Left cardiac atrium (tissue), 4 donors: ENCODE measurements around the gene NCR1. TPM values are rescaled to one million over a fixed set of nuclear protein-coding genes. Genes with fewer than 3 reads are reported as not detected.
"Not testable (repeated sequence)": the region's sequence is repeated elsewhere in the genome, so short reads cannot be mapped to it uniquely, and the experiment has no call there.

Experiments used
- ATAC-seq, 2 donors: fragments of 200-7000 bp; cut with Tn5 transposase; one replicate each; pipeline ENCODE4 v1.9.1; 2020; ENCODE audit warnings: mild to moderate bottlenecking in 2 of 2, moderate library complexity in 2 of 2
- DNase-seq: peaks from one replicate; pipeline ENCODE4 v3.0.0-alpha.2; 2020
- intact Hi-C, 2 donors: fragments of 100-400 bp; cut with DNase I; formaldehyde crosslinking; loops; one replicate each; pipeline versions ENCODE4 v1.14.1 to v1.15.1; 2022 to 2023
- total RNA-seq, 2 donors: library from RNA; stranded (reverse); fragmentation: NEBNext Ultra II Directional; extraction: Animal tissue kit (Norgen Biotek cat#: 25700); gene quantifications; one replicate each; pipeline ENCODE4 v1.2.1, GENCODE V29; 2021
- donor health status: DM: no; HTN: yes; CAD: no.
- donor health status: DM: no; HTN: yes; CAD: no; lungs with severe emphysema.
- donor health status: DM: yes; HTN: yes; CAD: no.
- donor health status: Dilated cardiomyopathy.

Gene NCR1
- total RNA-seq, 2 donors from 2014 or later, result not detected

- ATAC-seq, intact Hi-C loops, DNase-seq: not testable (repeated sequence)
Observed at GRCh38 chr19:54904261-54904660, 1.7 kb upstream of the NCR1 start.

- DNase-seq, result no peak
- intact Hi-C loops, result no loop called here
- no peak for ATAC-seq
Observed at GRCh38 chr19:54905421-54905802, 536 bp upstream of the NCR1 start.

GRCh38 chr19:54906819-54907218 is 871 bp downstream of the NCR1 start:
- ATAC-seq, result no peak
- DNase-seq, result no peak
- intact Hi-C loops, result no loop called here

GRCh38 chr19:54907899-54908298 is 2.0 kb downstream of the NCR1 start:
- intact Hi-C loops, ATAC-seq, DNase-seq: not testable (repeated sequence)

- DNase-seq, result no peak
- no peak for ATAC-seq
- intact Hi-C loops, result no loop called here
Observed at GRCh38 chr19:54916822-54917221, 10.9 kb downstream of the NCR1 start.

- intact Hi-C loops, result no loop called here
- ATAC-seq, result no peak
Observed at GRCh38 chr19:54918499-54918898, 12.6 kb downstream of the NCR1 start.

GRCh38 chr19:54919646-54920563 is 14.0 kb downstream of the NCR1 start:
- intact Hi-C loops, DNase-seq, ATAC-seq: not testable (repeated sequence)

More at GRCh38 chr19:54918499-54918898, 12.6 kb downstream of the NCR1 start:
- DNase-seq, result no peak

GRCh38 chr19:54921082-54921481 is 15.1 kb downstream of the NCR1 start:
- DNase-seq, result no peak
- intact Hi-C loops, result no loop called here
- no peak for ATAC-seq

- DNase-seq, result no peak
- intact Hi-C loops, result no loop called here
- no peak for ATAC-seq
Observed at GRCh38 chr19:54923276-54923675, 17.3 kb downstream of the NCR1 start.

- intact Hi-C loops, result no loop called here
- ATAC-seq, result no peak
- DNase-seq, result no peak
Observed at GRCh38 chr19:54928299-54928698, 22.4 kb downstream of the NCR1 start.

- intact Hi-C loops, result no loop called here
- no peak for ATAC-seq
- DNase-seq, result no peak
Observed at GRCh38 chr19:54937926-54938325, 32.0 kb downstream of the NCR1 start.

- no peak for DNase-seq
- intact Hi-C loops, result no loop called here
- no peak for ATAC-seq
Observed at GRCh38 chr19:54938906-54939305, 33.0 kb downstream of the NCR1 start.

- ATAC-seq, intact Hi-C loops, DNase-seq: not testable (repeated sequence)
Observed at GRCh38 chr19:54939538-54939937, 33.6 kb downstream of the NCR1 start.

GRCh38 chr19:54943772-54944361 is 37.9 kb downstream of the NCR1 start:
- ATAC-seq, DNase-seq, intact Hi-C loops: not testable (repeated sequence)

- intact Hi-C loops, result no loop called here
- DNase-seq, result no peak
- no peak for ATAC-seq
Observed at GRCh38 chr19:54947381-54947780, 41.4 kb downstream of the NCR1 start, which contains the start of gene NLRP7. TSS of gene NLRP7 (minus strand) at chr19:54947530.

GRCh38 chr19:54949412-54949811 is 43.5 kb downstream of the NCR1 start:
- ATAC-seq (no peak), DNase-seq (no peak)
- intact Hi-C loops, result no loop called here

GRCh38 chr19:54950580-54950979 is 44.6 kb downstream of the NCR1 start:
- ATAC-seq, DNase-seq, intact Hi-C loops: not testable (repeated sequence)

- ATAC-seq (no peak), DNase-seq (peak; percentile 26)
- intact Hi-C loops, result no loop called here
Observed at GRCh38 chr19:54952591-54953344, 46.8 kb downstream of the NCR1 start.

- intact Hi-C loops, ATAC-seq, DNase-seq: not testable (repeated sequence)
Observed at GRCh38 chr19:54953345-54953713, 47.4 kb downstream of the NCR1 start.

GRCh38 chr19:54955376-54955775 is 49.4 kb downstream of the NCR1 start:
- intact Hi-C loops, result no loop called here
- ATAC-seq (no peak), DNase-seq (no peak)
